GM21515 (cell line): Measurements from ENCODE around the gene KLRB1.
"Not testable (repeated sequence)": the region's sequence is repeated elsewhere in the genome, so short reads cannot be mapped to it uniquely, and the experiment has no call there.

ENCODE experiments used
- ATAC-seq: cut with Tn5 transposase; IDR thresholded peaks from one replicate; pipeline ENCODE4 v1.9.1; 2021; ENCODE audit not compliant: unreplicated experiment

The KLRB1 gene

GRCh38 chr12:9625019-9625418, 17.3 kb upstream of the KLRB1 start:
- no peak for ATAC-seq

GRCh38 chr12:9619411-9620179, 11.9 kb upstream of the KLRB1 start:
- no peak for ATAC-seq

- not testable (repeated sequence) for ATAC-seq
Measured at GRCh38 chr12:9618906-9619305, 11.2 kb upstream of the KLRB1 start.

GRCh38 chr12:9617124-9617523, 9.4 kb upstream of the KLRB1 start:
- no peak for ATAC-seq

GRCh38 chr12:9615420-9616136, 7.9 kb upstream of the KLRB1 start:
- ATAC-seq: no peak

GRCh38 chr12:9610606-9611005, 2.9 kb upstream of the KLRB1 start:
- not testable (repeated sequence) for ATAC-seq

GRCh38 chr12:9606736-9607372, 862 bp downstream of the KLRB1 start:
- no peak for ATAC-seq

- ATAC-seq: no peak
Measured at GRCh38 chr12:9606247-9606646, 1.5 kb downstream of the KLRB1 start.

GRCh38 chr12:9605483-9605882, 2.2 kb downstream of the KLRB1 start:
- ATAC-seq: no peak

- no peak for ATAC-seq
Measured at GRCh38 chr12:9604287-9604686, 3.4 kb downstream of the KLRB1 start.

GRCh38 chr12:9600426-9600825, 7.3 kb downstream of the KLRB1 start:
- not testable (repeated sequence) for ATAC-seq

- no peak for ATAC-seq
Measured at GRCh38 chr12:9598363-9598762, 9.4 kb downstream of the KLRB1 start.

GRCh38 chr12:9597365-9597764, 10.4 kb downstream of the KLRB1 start:
- no peak for ATAC-seq

- no peak for ATAC-seq
Measured at GRCh38 chr12:9590441-9590840, 17.3 kb downstream of the KLRB1 start.

GRCh38 chr12:9588749-9589148, 19.0 kb downstream of the KLRB1 start:
- no peak for ATAC-seq

GRCh38 chr12:9587987-9588600, 19.6 kb downstream of the KLRB1 start:
- no peak for ATAC-seq

GRCh38 chr12:9577729-9578128, 30.0 kb downstream of the KLRB1 start:
- not testable (repeated sequence) for ATAC-seq

- not testable (repeated sequence) for ATAC-seq
Measured at GRCh38 chr12:9567151-9567550, 40.6 kb downstream of the KLRB1 start.

GRCh38 chr12:9566113-9566512, 41.6 kb downstream of the KLRB1 start:
- ATAC-seq: not testable (repeated sequence)

GRCh38 chr12:9564418-9564817, 43.3 kb downstream of the KLRB1 start:
- not testable (repeated sequence) for ATAC-seq

GRCh38 chr12:9562841-9563453, 44.8 kb downstream of the KLRB1 start:
- not testable (repeated sequence) for ATAC-seq
